ENCODE data around the gene SDCBP2. TPM values are rescaled to one million over a fixed set of nuclear protein-coding genes. Genes with fewer than 3 reads are reported as not detected.

SDCBP2 gene
- total and polyA plus RNA-seq, 2 of the 8 experiments (the other 6 are each of a cell fraction or from before 2014, with no cell fraction given), result 4.2 to 6.7 TPM

DNA sequence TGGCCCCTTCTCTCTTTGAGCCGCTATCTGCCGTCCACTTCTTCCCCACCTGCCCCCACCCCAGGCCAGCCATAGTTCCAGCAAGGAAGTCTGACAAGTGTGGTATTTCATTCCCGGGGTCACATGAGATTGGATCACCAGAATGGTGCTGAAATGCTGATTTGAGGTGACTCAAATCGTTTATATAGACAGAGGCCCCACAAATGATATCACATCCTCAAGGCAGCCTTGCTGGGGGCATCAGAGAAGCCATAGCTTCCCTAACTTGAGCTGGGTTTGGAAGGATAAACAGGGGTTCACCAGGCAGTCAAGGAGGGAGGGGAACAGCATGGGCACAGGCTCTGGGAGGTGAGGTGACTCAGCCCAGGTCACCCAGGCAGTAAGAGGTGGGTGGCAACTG is 9.9 kb downstream of the SDCBP2 start:
- ChIA-PET POLR2A (ENCODE audit: partially characterized antibody) (interaction anchor here (1.3 to 1.7 kb wide), 2 partner anchors 9 kb away, joined by 3 to 5 read pairs; partner anchors contain the start of gene SDCBP2), CTCF (ENCODE audit: partially characterized antibody) (interaction anchor here (0.9 to 1.3 kb wide), 2 partner anchors 10 to 16 kb away, joined by 3 to 4 read pairs; partner anchors contain the start of gene SDCBP2)
- H3K23me2 ChIP-seq (ENCODE audit: low read depth, low read length), result no peaks in the 10 kb centered on the region
- H3K36me3 ChIP-seq (ENCODE audit: control insufficient read depth in 2 of 4, insufficient read depth in 4 of 4, low read length in 3 of 4), result no peaks in the 10 kb centered on the region
- H3K27me3 ChIP-seq (replicated peaks in 1 of 4; ENCODE audit: control insufficient read depth in 3 of 4, extremely low read depth in 1 of 4, insufficient read depth in 3 of 4, low read length in 3 of 4), result no peaks in the 10 kb centered on the region; a peak in 2 of 7 replicates
- no peak overlapping the region for H3K4ac ChIP-seq (replicated peaks; ENCODE audit: insufficient read length, low read depth, low read length)
- no peaks in the 10 kb centered on the region for H3K79me1 ChIP-seq (ENCODE audit: low read depth, low read length)
- H4K20me1 ChIP-seq (replicated peaks in 1 of 2; ENCODE audit: control insufficient read depth in 1 of 2, insufficient read depth in 2 of 2, low read length in 2 of 2), result peaks cover 0 to 1% of the 10 kb centered on the region in 2 experiments
- H2BK15ac ChIP-seq (ENCODE audit: low read length), result no peak overlapping the region
- no peak overlapping the region for H4K91ac ChIP-seq (replicated peaks; ENCODE audit: insufficient read length, low read length)
- no peak overlapping the region for H2BK20ac ChIP-seq (ENCODE audit: low read length)
- H2BK5ac ChIP-seq (ENCODE audit: low read depth, low read length), result no peak overlapping the region
- no peak overlapping the region for H3K14ac ChIP-seq (ENCODE audit: insufficient read length)
- H3K56ac ChIP-seq (replicated peaks; ENCODE audit: insufficient read length, low read depth, low read length), result no peak overlapping the region
- 78% methylated on average over 4 of the region's 4 CpGs; no CpG with 5 or more reads in 1 of the 2 experiments for WGBS, 2 experiments (ENCODE audit: extremely low coverage in 1 of 2, insufficient coverage in 1 of 2, insufficient read length in 1 of 2, insufficient replicate concordance in 2 of 2, low coverage in 1 of 2, low lambda C conversion rate in 2 of 2, missing lambda C conversion rate in 1 of 2)
- H4K5ac ChIP-seq (ENCODE audit: insufficient read length, low read depth, low read length), result no peak overlapping the region
- no peak overlapping the region for H2BK12ac ChIP-seq (ENCODE audit: low read depth, low read length)
- H3K4me1 ChIP-seq (replicated peaks in 1 of 4; ENCODE audit: control insufficient read depth in 3 of 4, insufficient read depth in 4 of 4, low read length in 3 of 4), result no peaks in the 10 kb centered on the region
- H3K4me2 ChIP-seq (ENCODE audit: insufficient read depth in 1 of 2, low read depth in 2 of 2, low read length in 2 of 2), result no peak overlapping the region
- no peak overlapping the region for H3K18ac ChIP-seq (ENCODE audit: extremely low read depth, low read length)
- no peaks in the 10 kb centered on the region for H3K9me3 ChIP-seq (ENCODE audit: insufficient read depth in 2 of 2, low read depth in 1 of 2, low read length in 1 of 2)
- DNase-seq (ENCODE audit: low read depth in 1 of 2, low spot score in 2 of 2), result no peak
- H3K4me3 ChIP-seq (ENCODE audit: extremely low read depth in 1 of 4, insufficient read depth in 2 of 4, low read depth in 3 of 4, low read length in 4 of 4), result no peak overlapping the region
- no peak overlapping the region for H2BK120ac ChIP-seq (replicated peaks; ENCODE audit: low read depth, low read length)
- FAIRE-seq, result no peak
- no peak overlapping the region for H2AK5ac ChIP-seq (ENCODE audit: low read depth, low read length)
- H4K8ac ChIP-seq (ENCODE audit: extremely low read depth, insufficient read depth, low read length), result no peak overlapping the region
- no peak overlapping the region for H3K27ac ChIP-seq (ENCODE audit: low read depth, low read length)
- no peak overlapping the region for H3K23ac ChIP-seq (ENCODE audit: insufficient read length)
- H3K9ac ChIP-seq (replicated peaks in 1 of 4; ENCODE audit: extremely low read depth in 1 of 4, low read depth in 3 of 4, low read length in 3 of 4), result no peak overlapping the region
- H3K79me2 ChIP-seq (ENCODE audit: control insufficient read depth in 1 of 2, insufficient read depth in 2 of 2, low read length in 2 of 2), result no peaks in the 10 kb centered on the region
- no peak overlapping the region for H2AFZ ChIP-seq (ENCODE audit: low read length)
- TF ChIP-seq YY1 (IDR thresholded peaks at IDR 0.05; ENCODE audit: low read depth, low read length), result no peak
- no peak for TF ChIP-seq TEAD4 (IDR thresholded peaks at IDR 0.05; ENCODE audit: low read depth, low read length)
- TF ChIP-seq SP1 (IDR thresholded peaks at IDR 0.05; ENCODE audit: low read depth, low read length), result no peak
- TF ChIP-seq MAFK (IDR thresholded peaks at IDR 0.05; ENCODE audit: low read depth, low read length), result no peak
- no peak for TF ChIP-seq ZNF274 (IDR thresholded peaks at IDR 0.05; ENCODE audit: borderline replicate concordance, extremely low read depth, low read length)
- TF ChIP-seq, protein P1, sequence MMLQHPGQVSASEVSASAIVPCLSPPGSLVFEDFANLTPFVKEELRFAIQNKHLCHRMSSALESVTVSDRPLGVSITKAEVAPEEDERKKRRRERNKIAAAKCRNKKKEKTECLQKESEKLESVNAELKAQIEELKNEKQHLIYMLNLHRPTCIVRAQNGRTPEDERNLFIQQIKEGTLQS (IDR thresholded peaks at IDR 0.05; ENCODE audit: insufficient read depth, low read depth, low read length), result no peak
- no peak for TF ChIP-seq KDM1A (IDR thresholded peaks at IDR 0.05; ENCODE audit: borderline replicate concordance, low read length)

All from H1 (cell line).